Stomach (tissue), 4 donors: ENCODE data around the gene RNASEH2C.
"Not testable (repeated sequence)": the region's sequence is repeated elsewhere in the genome, so short reads cannot be mapped to it uniquely, and the experiment has no call there.

Source experiments
- CTCF ChIP-seq, 7 experiments: fragments of 450-650 bp in 4 of 7; fragments of 200-600 bp in 3 of 7; sonication (generic) in 3 of 7; IDR thresholded peaks; one replicate each; pipeline ENCODE4 v1.5.1; 2016 to 2019; ENCODE audit warnings: antibody characterized with exemption in 7 of 7, control low read depth in 2 of 7, mild to moderate bottlenecking in 1 of 7
- POLR2AphosphoS5 ChIP-seq, 3 donors: sonication (generic); formaldehyde crosslinking; IDR thresholded peaks; one replicate each; pipeline ENCODE4 v1.6.1; 2016; ENCODE audit warnings: antibody characterized with exemption in 3 of 3

DNA sequence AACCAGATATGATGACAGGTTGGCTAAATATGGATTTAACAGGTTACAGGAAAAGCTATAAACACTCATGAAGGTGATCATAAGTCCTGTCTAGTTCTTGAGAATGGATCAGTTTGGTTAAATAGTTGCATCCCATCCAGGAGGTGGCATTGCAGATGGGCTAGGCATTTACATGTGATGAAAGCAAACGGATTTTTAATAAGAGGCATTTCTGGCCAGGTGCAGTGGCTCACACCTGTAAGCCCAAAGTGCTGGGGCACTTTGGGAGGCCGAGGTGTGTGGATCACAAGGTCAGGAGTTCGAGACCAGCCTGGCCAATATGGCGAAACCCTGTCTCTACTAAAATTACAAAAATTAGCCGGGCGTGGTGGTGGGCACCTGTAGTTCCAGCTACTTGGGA lies 37.1 kb downstream of the RNASEH2C start:
- TF ChIP-seq CTCF, POLR2AphosphoS5 (IDR thresholded peaks at IDR 0.05): not testable (repeated sequence)
